CD4-positive, alpha-beta memory T cell (primary cell): ENCODE data around the gene HNRNPC. TPM values are rescaled to one million over a fixed set of nuclear protein-coding genes. Genes with fewer than 3 reads are reported as not detected.
A peak's percentile ranks its signal among the peaks of the same experiment; 100 is the strongest.
"Not testable (repeated sequence)": the region's sequence is repeated elsewhere in the genome, so short reads cannot be mapped to it uniquely, and the experiment has no call there.

Experiments used
- CTCF ChIA-PET: fragments of 350-600 bp; sonication (Branson Sonifier 250); formaldehyde crosslinking; loops from one replicate; lab custom pipeline; 2021; ENCODE audit warnings: inconsistent platforms; ENCODE audit not compliant: partially characterized antibody; lab: Charles Lee
- POLR2A ChIA-PET: fragments of 350-600 bp; sonication (Branson Sonifier 250); formaldehyde crosslinking; loops from one replicate; lab custom pipeline; 2021; ENCODE audit not compliant: partially characterized antibody; lab: Charles Lee
- DNase-seq, 5 donors: peaks; one replicate each; pipeline versions ENCODE4 v3.0.0 to v3.0.0-alpha.2; 2020 to 2022; ENCODE audit warnings: mixed read lengths in 1 of 5
- H3K27ac ChIP-seq: one replicate; pipeline ENCODE4 v1.7.0; 2013; ENCODE audit warnings: low read depth, low read length
- H3K27me3 ChIP-seq: 2 replicates; pipeline ENCODE4 v1.7.0; 2013; ENCODE audit warnings: mild to moderate bottlenecking, low read length, moderate library complexity; ENCODE audit not compliant: insufficient read depth
- H3K36me3 ChIP-seq: 2 replicates; pipeline ENCODE4 v1.7.0; 2013; ENCODE audit warnings: mild to moderate bottlenecking, low read length, moderate library complexity; ENCODE audit not compliant: insufficient read depth
- H3K4me1 ChIP-seq: 2 replicates; pipeline ENCODE4 v1.7.0; 2013; ENCODE audit warnings: mild to moderate bottlenecking, low read length, moderate library complexity; ENCODE audit not compliant: insufficient read depth
- H3K4me3 ChIP-seq, 2 donors: one replicate each; pipeline ENCODE4 v1.7.0; 2013; ENCODE audit warnings: low read length in 2 of 2, mild to moderate bottlenecking in 1 of 2
- H3K9me3 ChIP-seq, 2 donors: one replicate each; pipeline ENCODE4 v1.7.0; 2013; ENCODE audit warnings: low read length in 2 of 2, control low read depth in 1 of 2; ENCODE audit not compliant: control insufficient read depth in 1 of 2
- H3K27ac Mint-ChIP-seq, 7 donors: one replicate each; pipeline ENCODE4 v1.8.0; 2020 to 2021; ENCODE audit warnings: mixed read lengths in 7 of 7, mild to moderate bottlenecking in 6 of 7, inconsistent platforms in 3 of 7, moderate library complexity in 3 of 7
- H3K27me3 Mint-ChIP-seq, 2 donors: one replicate each; pipeline ENCODE4 v1.8.0; 2020 to 2021; ENCODE audit warnings: mixed read lengths in 2 of 2
- H3K36me3 Mint-ChIP-seq, 2 donors: one replicate each; pipeline ENCODE4 v1.8.0; 2020 to 2021; ENCODE audit warnings: mixed read lengths in 2 of 2, inconsistent platforms in 1 of 2, mild to moderate bottlenecking in 1 of 2
- H3K4me1 Mint-ChIP-seq, 4 donors: one replicate each; pipeline ENCODE4 v1.8.0; 2020 to 2021; ENCODE audit warnings: mixed read lengths in 4 of 4, mild to moderate bottlenecking in 1 of 4
- H3K4me3 Mint-ChIP-seq, 8 donors: one replicate each; pipeline ENCODE4 v1.8.0; 2020 to 2021; ENCODE audit warnings: mixed read lengths in 8 of 8, mild to moderate bottlenecking in 7 of 8, moderate library complexity in 6 of 8, inconsistent platforms in 3 of 8
- H3K9me3 Mint-ChIP-seq, 8 donors: one replicate each; pipeline ENCODE4 v1.8.0; 2020 to 2021; ENCODE audit warnings: mixed read lengths in 8 of 8, mild to moderate bottlenecking in 5 of 8, inconsistent platforms in 3 of 8, moderate library complexity in 1 of 8
- intact Hi-C: fragments of 100-400 bp; cut with micrococcal nuclease; formaldehyde crosslinking; loops from one replicate; pipeline ENCODE4 v1.15.1; 2023
- polyA plus RNA-seq, 2 donors: library from polyadenylated mRNA; unstranded; fragments of 300-500 nt; fragmentation: Illumina TruSeq; gene quantifications; one replicate each; pipeline ENCODE4 v1.2.3, GENCODE V29; 2021
- total RNA-seq, 2 experiments: library from RNA; stranded (reverse); gene quantifications; one replicate each; pipeline ENCODE4 v1.2.3, GENCODE V29; 2021

HNRNPC gene
- total and polyA plus RNA-seq, 4 experiments from 2014 or later, result 538 to 1,178 (median 622) TPM

GRCh38 chr14:21308479-21309237 is 39.4 kb upstream of the HNRNPC start:
- H3K27ac ChIP-seq, result peak overlapping the region; percentile 48
- H3K4me1 ChIP-seq, result peaks cover 13% of the 10 kb centered on the region
- Mint-ChIP-seq H3K36me3 (no peaks in the 10 kb centered on the region), H3K4me1 (peaks cover 12 to 19% (median 17%) of the 10 kb centered on the region in 4 donors), H3K27ac (peak overlapping the region; percentile 80 to 96 (median 92)), H3K27me3 (no peaks in the 10 kb centered on the region), H3K4me3 (peak overlapping the region; percentile 81 to 91 (median 88)), H3K9me3 (peaks cover 0 to 2% (median 0%) of the 10 kb centered on the region in 8 donors)
- intact Hi-C loops, result loop anchor here (1.0 to 2.0 kb wide), 4 partner anchors 39 to 148 kb away; partner anchors contain the start of genes CHD8, HNRNPC and SUPT16H
- ChIA-PET POLR2A (interaction anchor here (0.6 to 1.5 kb wide), 5 partner anchors 20 to 1207 kb away, joined by 3 to 4 read pairs (median 3); no protein-coding TSS in a partner anchor), CTCF (interaction anchor here (1.1 kb wide), 1 partner anchor 41 kb away, joined by 3 read pairs; no protein-coding TSS in a partner anchor)
- H3K4me3 ChIP-seq, result peak overlapping the region; percentile 43 to 45
- H3K27me3 ChIP-seq, result no peaks in the 10 kb centered on the region
- peak; percentile 83 to 93 (median 85) for DNase-seq
- no peaks in the 10 kb centered on the region for H3K9me3 ChIP-seq
- no peaks in the 10 kb centered on the region for H3K36me3 ChIP-seq

DNA sequence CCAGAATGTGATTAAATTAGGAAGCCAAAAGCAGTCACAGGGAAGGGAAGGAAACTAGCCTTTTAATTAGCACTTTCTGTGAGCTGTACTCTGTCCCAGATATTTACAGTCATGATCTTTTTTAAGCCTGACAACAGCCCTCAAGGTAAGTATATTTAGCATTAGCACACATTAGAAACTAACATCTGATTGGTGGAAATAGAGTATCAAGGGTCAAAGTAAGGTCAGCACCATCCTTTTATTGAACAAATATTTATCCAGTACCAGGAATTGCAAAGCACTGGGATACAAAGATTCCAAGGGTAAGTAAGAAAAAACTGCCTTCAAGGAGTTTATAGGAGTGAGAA is 38.9 kb upstream of the HNRNPC start:
- POLR2A ChIA-PET, result interaction anchor here (1.5 kb wide), 1 partner anchor 20 kb away, joined by 3 read pairs; no protein-coding TSS in a partner anchor
- intact Hi-C loops, result loop anchor here (1.0 to 2.0 kb wide), 4 partner anchors 39 to 148 kb away; partner anchors contain the start of genes CHD8, HNRNPC and SUPT16H
- Mint-ChIP-seq H3K27me3 (peaks cover 2 to 3% of the 10 kb centered on the region in 2 donors), H3K27ac (peak overlapping the region; percentile 80 to 96 (median 92)), H3K4me1 (peaks cover 12 to 19% (median 17%) of the 10 kb centered on the region in 4 donors), H3K4me3 (peak overlapping the region; percentile 81 to 91 (median 88)), H3K36me3 (no peaks in the 10 kb centered on the region), H3K9me3 (peaks cover 0 to 2% (median 0%) of the 10 kb centered on the region in 8 donors)
- H3K4me1 ChIP-seq, result peaks cover 13% of the 10 kb centered on the region
- H3K4me3 ChIP-seq, result peak overlapping the region in 1 of 2 donors; percentile 45
- CTCF ChIA-PET, result interaction anchor here (1.1 kb wide), 2 partner anchors 12 to 41 kb away, joined by 3 read pairs; no protein-coding TSS in a partner anchor
- H3K27ac ChIP-seq, result peak overlapping the region; percentile 37
- DNase-seq, result peak in 1 of 5 donors; percentile 0
- no peaks in the 10 kb centered on the region for H3K9me3 ChIP-seq
- H3K36me3 ChIP-seq, result no peaks in the 10 kb centered on the region
- no peaks in the 10 kb centered on the region for H3K27me3 ChIP-seq

DNA sequence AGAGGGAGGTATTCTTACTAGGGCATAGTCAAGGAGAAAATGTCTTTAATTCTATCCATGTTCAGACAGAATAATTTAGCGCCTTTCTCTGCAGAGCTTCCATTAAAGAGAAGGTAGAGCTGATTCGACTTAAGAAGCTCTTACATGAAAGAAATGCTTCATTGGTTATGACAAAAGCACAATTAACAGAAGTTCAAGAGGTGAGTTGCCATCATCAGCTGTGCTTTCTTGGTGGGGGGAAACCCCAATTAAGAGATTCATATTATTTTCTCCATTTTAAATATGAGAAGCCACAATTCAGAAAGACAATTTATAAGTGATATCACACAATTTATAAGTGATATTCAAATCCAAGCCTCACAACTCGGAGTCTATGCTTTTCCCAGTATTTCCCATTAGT is 38.4 kb upstream of the HNRNPC start:
- Mint-ChIP-seq H3K4me1 (peaks cover 12 to 19% (median 17%) of the 10 kb centered on the region in 4 donors), H3K27me3 (peaks cover 2 to 3% of the 10 kb centered on the region in 2 donors), H3K4me3 (peak overlapping the region in 3 of 8 donors; percentile 82 to 90 (median 89)), H3K27ac (peak overlapping the region in 6 of 7 donors; percentile 0 to 96 (median 86)), H3K9me3 (peaks cover 0 to 2% (median 0%) of the 10 kb centered on the region in 8 donors), H3K36me3 (no peaks in the 10 kb centered on the region)
- H3K27ac ChIP-seq, result no peak overlapping the region
- CTCF ChIA-PET, result interaction anchor here (0.7 to 1.1 kb wide), 2 partner anchors 8 to 13 kb away, joined by 3 to 4 read pairs; no protein-coding TSS in a partner anchor
- DNase-seq, result peak in 1 of 5 donors; percentile 14
- H3K36me3 ChIP-seq, result no peaks in the 10 kb centered on the region
- intact Hi-C loops, result loop anchor here (1.0 to 2.0 kb wide), 4 partner anchors 38 to 149 kb away; partner anchors contain the start of genes CHD8, HNRNPC and SUPT16H
- POLR2A ChIA-PET, result interaction anchor here (1.5 kb wide), 1 partner anchor 19 kb away, joined by 3 read pairs; no protein-coding TSS in a partner anchor
- H3K9me3 ChIP-seq, result no peaks in the 10 kb centered on the region
- peaks cover 13% of the 10 kb centered on the region for H3K4me1 ChIP-seq
- no peaks in the 10 kb centered on the region for H3K27me3 ChIP-seq
- H3K4me3 ChIP-seq, result no peak overlapping the region

DNA sequence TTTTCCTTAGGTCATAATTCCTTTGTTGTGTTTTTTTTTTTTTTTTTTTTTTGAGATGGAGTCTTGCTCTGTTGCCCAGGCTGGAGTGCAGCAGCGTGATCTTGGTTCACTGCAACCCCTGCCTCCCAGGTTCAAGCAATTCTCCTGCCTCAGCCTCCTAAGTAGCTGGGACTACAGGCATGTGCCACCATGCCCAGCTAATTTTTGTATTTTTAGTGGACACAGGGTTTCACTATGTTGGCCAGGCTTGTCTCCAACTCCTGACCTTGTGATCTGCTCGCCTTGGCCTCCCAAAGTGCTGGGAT is 33.5 kb upstream of the HNRNPC start:
- DNase-seq, H3K9me3 ChIP-seq, H3K9me3 Mint-ChIP-seq, POLR2A ChIA-PET, H3K4me1 Mint-ChIP-seq, H3K27me3 ChIP-seq, H3K4me3 Mint-ChIP-seq, CTCF ChIA-PET, H3K4me1 ChIP-seq, H3K27ac Mint-ChIP-seq, H3K36me3 ChIP-seq, H3K4me3 ChIP-seq, H3K36me3 Mint-ChIP-seq, H3K27ac ChIP-seq, intact Hi-C loops: not testable (repeated sequence)
- H3K27me3 Mint-ChIP-seq, result peaks cover 7 to 11% of the 10 kb centered on the region in 2 donors

DNA sequence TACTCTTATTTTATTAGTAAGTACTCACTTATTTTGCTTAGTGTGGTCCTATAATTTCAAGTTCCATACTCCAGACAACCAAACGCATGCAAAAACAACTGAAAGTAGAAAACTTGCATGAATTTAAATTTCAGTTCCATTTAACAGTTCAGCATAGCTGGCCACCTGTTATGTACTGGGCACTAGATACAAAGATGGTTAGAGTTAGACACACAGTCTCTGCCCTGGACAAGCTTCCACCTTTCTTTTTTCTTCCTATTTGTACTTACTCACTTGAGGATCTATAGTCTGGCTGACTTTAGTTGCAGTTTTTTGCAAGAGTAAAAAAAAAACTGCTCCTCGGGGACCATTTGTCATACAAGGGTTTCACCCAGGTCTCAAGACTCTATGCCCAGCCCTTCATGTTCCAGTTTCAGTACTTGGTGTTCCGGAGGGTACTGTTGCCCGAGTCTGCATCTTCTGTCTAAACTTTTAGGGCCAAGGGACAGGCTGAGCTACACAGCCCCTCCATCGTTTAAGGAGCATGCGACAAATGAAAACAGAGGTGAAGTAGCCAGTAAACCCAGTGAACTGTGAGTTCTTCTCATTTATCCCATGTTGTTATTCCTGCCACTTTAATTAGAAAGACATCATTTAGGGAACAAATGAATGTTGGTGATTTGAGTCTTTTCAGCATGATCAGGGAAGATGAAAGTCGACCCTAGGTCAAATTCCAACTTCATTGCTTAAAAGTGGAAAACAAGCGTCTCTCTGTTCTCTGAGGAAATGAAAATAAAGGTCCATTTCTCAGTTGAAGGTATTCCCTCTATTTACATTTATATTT is 33.0 kb upstream of the HNRNPC start:
- H3K4me1 Mint-ChIP-seq, result peaks cover 0 to 6% (median 2%) of the 10 kb centered on the region in 4 donors
- H3K4me3 ChIP-seq, result no peak overlapping the region
- H3K27ac ChIP-seq, result no peak overlapping the region
- peak overlapping the region in 1 of 8 donors; percentile 22 for H3K4me3 Mint-ChIP-seq
- H3K9me3 ChIP-seq, result no peaks in the 10 kb centered on the region
- H3K36me3 Mint-ChIP-seq, result no peaks in the 10 kb centered on the region
- peaks cover 4% of the 10 kb centered on the region for H3K4me1 ChIP-seq
- peaks cover 0 to 3% (median 0%) of the 10 kb centered on the region in 8 donors for H3K9me3 Mint-ChIP-seq
- intact Hi-C loops, result no loop called here
- H3K27ac Mint-ChIP-seq, result no peak overlapping the region
- peaks cover 4% of the 10 kb centered on the region for H3K27me3 ChIP-seq
- CTCF ChIA-PET, result interaction anchor here (0.6 kb wide), 1 partner anchor 75 kb away, joined by 3 read pairs; no protein-coding TSS in a partner anchor
- no peaks in the 10 kb centered on the region for H3K36me3 ChIP-seq
- no peak for DNase-seq
- POLR2A ChIA-PET, result no interaction called here
- peaks cover 11 to 12% of the 10 kb centered on the region in 2 donors for H3K27me3 Mint-ChIP-seq

DNA sequence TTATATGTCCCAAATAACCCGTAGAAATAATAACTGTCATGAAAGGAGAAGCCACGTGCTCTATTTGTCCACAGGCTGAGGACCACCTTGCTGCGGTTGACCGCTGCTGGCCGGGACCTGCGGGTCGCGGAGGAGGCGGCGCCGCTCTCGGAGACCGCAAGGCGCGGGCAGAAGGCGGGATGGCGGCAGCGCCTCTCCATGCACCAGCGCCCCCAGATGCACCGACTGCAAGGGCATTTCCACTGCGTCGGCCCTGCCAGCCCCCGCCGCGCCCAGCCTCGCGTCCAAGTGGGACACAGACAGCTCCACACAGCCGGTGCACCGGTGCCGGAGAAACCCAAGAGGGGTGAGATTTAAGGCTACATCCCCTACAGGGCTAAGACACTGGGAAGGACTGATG is 31.6 kb upstream of the HNRNPC start:
- no peaks in the 10 kb centered on the region for H3K36me3 Mint-ChIP-seq
- H3K27ac ChIP-seq, result no peak overlapping the region
- H3K9me3 Mint-ChIP-seq, result peaks cover 0 to 2% (median 0%) of the 10 kb centered on the region in 8 donors
- H3K27me3 ChIP-seq, result peaks cover 4% of the 10 kb centered on the region
- H3K4me1 ChIP-seq, result peaks cover 4% of the 10 kb centered on the region
- no peaks in the 10 kb centered on the region for H3K36me3 ChIP-seq
- H3K4me3 ChIP-seq, result no peak overlapping the region
- H3K9me3 ChIP-seq, result no peaks in the 10 kb centered on the region
- intact Hi-C loops, result no loop called here
- H3K4me1 Mint-ChIP-seq, result peaks cover 0 to 6% (median 2%) of the 10 kb centered on the region in 4 donors
- ChIA-PET POLR2A (no interaction called here), CTCF (no interaction called here)
- H3K27me3 Mint-ChIP-seq, result peaks cover 11 to 12% of the 10 kb centered on the region in 2 donors
- H3K4me3 Mint-ChIP-seq, result peak overlapping the region in 6 of 8 donors; percentile 21 to 76 (median 52)
- no peak overlapping the region for H3K27ac Mint-ChIP-seq
- peak in 2 of 5 donors; percentile 4 to 12 for DNase-seq
